Measurements from ENCODE around the gene KHDC4.

DNA sequence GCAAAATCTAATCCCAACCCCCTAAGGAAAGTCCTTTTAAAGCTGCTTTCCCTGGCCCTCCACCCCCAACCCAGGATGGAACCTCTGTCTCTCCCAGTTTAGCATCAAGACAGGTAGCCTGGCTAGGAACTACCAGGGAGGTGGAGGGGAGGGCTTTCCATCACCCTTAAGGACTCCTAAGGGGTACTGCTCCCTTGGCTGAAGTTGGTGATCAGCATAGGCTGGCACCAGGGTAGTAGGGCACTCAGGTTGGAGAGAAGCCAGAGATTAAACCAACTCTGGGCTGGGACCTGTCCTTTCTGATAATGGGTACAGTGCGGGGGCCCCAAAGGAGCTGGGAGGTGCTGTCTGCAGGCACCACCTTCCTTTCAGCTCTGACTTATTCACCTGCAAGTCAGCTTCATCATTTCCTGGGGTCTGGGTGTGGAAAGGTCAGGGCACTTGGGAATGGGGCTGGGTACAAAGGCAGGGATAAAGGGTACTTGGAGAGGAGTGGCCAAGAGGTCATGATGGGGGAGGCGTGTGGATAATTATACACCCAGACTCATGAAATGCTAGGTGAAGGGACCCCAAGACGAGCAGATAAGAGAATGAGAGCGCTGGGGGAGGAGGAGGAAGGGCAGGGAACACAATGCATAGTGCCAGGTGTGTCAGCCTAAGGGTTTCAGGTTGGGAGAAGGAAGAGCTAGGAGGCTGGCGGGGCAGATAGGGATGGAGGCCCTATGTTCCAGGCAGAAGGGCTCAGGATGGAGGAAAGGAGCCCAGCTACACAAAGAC is 42.9 kb upstream of the KHDC4 start:
- TF ChIP-seq EZH2 (IDR thresholded peaks at IDR 0.05; ENCODE audit: low read depth), result no peak
- TF ChIP-seq, protein P1, sequence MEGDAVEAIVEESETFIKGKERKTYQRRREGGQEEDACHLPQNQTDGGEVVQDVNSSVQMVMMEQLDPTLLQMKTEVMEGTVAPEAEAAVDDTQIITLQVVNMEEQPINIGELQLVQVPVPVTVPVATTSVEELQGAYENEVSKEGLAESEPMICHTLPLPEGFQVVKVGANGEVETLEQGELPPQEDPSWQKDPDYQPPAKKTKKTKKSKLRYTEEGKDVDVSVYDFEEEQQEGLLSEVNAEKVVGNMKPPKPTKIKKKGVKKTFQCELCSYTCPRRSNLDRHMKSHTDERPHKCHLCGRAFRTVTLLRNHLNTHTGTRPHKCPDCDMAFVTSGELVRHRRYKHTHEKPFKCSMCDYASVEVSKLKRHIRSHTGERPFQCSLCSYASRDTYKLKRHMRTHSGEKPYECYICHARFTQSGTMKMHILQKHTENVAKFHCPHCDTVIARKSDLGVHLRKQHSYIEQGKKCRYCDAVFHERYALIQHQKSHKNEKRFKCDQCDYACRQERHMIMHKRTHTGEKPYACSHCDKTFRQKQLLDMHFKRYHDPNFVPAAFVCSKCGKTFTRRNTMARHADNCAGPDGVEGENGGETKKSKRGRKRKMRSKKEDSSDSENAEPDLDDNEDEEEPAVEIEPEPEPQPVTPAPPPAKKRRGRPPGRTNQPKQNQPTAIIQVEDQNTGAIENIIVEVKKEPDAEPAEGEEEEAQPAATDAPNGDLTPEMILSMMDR (conservative IDR thresholded peaks at IDR 0.05), result no peak

Measured in PC-9 (cell line).